ENCODE measurements around the gene THADA. TPM values are rescaled to one million over a fixed set of nuclear protein-coding genes. Genes with fewer than 3 reads are reported as not detected.
A peak's percentile ranks its signal among the peaks of the same experiment; 100 is the strongest.

Gene THADA
- total and polyA plus RNA-seq, 2 experiments from 2014 or later, result 10.8 to 18.8 TPM

DNA sequence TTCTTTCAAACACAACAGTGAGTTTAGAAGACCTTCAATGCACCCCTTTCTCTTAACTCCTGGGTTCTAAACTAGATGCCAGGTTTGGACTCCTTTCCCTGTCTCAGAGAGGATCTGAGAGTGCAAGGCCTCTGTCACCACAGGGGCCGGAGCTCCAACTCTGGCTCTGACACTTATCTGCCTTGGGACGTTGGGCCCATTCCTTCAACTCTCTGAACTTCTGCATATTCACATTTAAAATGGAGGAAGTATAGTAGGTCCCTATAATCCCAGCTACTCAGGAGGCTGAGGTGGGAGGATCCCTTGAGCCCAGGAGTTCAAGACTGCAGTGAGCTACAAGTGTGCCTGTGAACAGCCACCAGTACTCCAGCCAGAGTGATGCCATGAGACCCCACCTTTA lies 325.4 kb downstream of the THADA start:
- Histone ChIP-seq H3K79me2 (no peaks in the 10 kb centered on the region), H4K20me1 (ENCODE audit: insufficient read depth, poor library complexity, severe bottlenecking) (no peaks in the 10 kb centered on the region), H3K4me3 (no peak overlapping the region), H3K9me2 (replicated peaks; ENCODE audit: insufficient read depth) (no peaks in the 10 kb centered on the region), H3K36me3 (replicated peaks; ENCODE audit: insufficient read depth, low read depth) (no peaks in the 10 kb centered on the region), H3K27me3 (no peaks in the 10 kb centered on the region), H3K27ac (peak overlapping the region; percentile 89), H3K9me3 (ENCODE audit: low read depth) (no peaks in the 10 kb centered on the region), H2AFZ (no peak overlapping the region), H3K4me1 (ENCODE audit: insufficient read depth) (peaks cover 27% of the 10 kb centered on the region), H3K4me2 (no peak overlapping the region)
- TF ChIP-seq EZH2 (IDR thresholded peaks at IDR 0.05; ENCODE audit: borderline replicate concordance), result no peak
- TF ChIP-seq, protein P1, sequence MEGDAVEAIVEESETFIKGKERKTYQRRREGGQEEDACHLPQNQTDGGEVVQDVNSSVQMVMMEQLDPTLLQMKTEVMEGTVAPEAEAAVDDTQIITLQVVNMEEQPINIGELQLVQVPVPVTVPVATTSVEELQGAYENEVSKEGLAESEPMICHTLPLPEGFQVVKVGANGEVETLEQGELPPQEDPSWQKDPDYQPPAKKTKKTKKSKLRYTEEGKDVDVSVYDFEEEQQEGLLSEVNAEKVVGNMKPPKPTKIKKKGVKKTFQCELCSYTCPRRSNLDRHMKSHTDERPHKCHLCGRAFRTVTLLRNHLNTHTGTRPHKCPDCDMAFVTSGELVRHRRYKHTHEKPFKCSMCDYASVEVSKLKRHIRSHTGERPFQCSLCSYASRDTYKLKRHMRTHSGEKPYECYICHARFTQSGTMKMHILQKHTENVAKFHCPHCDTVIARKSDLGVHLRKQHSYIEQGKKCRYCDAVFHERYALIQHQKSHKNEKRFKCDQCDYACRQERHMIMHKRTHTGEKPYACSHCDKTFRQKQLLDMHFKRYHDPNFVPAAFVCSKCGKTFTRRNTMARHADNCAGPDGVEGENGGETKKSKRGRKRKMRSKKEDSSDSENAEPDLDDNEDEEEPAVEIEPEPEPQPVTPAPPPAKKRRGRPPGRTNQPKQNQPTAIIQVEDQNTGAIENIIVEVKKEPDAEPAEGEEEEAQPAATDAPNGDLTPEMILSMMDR (IDR thresholded peaks at IDR 0.05; ENCODE audit: poor library complexity), result no peak
- TF ChIP-seq EZH2phosphoT487 (IDR thresholded peaks at IDR 0.05; ENCODE audit: low read depth, severe bottlenecking, unreplicated experiment), result no peak
- DNase-seq (ENCODE audit: low spot score), result no peak
- 88% methylated on average over 2 of the region's 2 CpGs for WGBS (ENCODE audit: low lambda C conversion rate, missing lambda C conversion rate)

DNA sequence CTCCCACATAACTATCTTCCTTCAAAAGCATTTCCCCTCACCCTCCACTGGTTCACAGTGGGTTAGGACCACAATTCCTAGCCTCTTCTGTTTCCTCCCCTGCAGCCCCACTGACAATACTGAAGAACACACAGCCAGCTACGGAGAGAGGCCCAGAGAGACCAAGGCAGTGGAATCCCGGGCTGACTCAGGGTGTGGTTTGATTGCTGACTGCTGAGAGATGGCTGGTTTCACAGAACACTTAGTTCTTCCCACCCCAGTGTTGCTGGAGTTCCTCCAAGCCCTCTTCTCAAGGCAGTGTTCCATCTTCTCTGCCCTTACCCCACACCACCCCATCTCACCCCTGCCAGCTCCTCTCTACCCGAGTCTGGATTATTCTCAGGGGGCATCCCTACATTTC lies 326.1 kb downstream of the THADA start:
- no peak overlapping the region for H2AFZ ChIP-seq
- TF ChIP-seq EZH2 (IDR thresholded peaks at IDR 0.05; ENCODE audit: borderline replicate concordance) (no peak), EZH2phosphoT487 (IDR thresholded peaks at IDR 0.05; ENCODE audit: low read depth, severe bottlenecking, unreplicated experiment) (no peak)
- TF ChIP-seq, protein P1 (IDR thresholded peaks at IDR 0.05; ENCODE audit: poor library complexity), result no peak
- peak overlapping the region; percentile 89 for H3K27ac ChIP-seq
- no peaks in the 10 kb centered on the region for H3K36me3 ChIP-seq (replicated peaks; ENCODE audit: insufficient read depth, low read depth)
- no peak overlapping the region for H3K4me3 ChIP-seq
- H3K4me1 ChIP-seq (ENCODE audit: insufficient read depth), result peaks cover 34% of the 10 kb centered on the region
- no peaks in the 10 kb centered on the region for H3K79me2 ChIP-seq
- H3K27me3 ChIP-seq, result no peaks in the 10 kb centered on the region
- whole genome bisulfite sequencing (ENCODE audit: low lambda C conversion rate, missing lambda C conversion rate), result 39% methylated on average over 3 of the region's 3 CpGs
- H3K9me2 ChIP-seq (replicated peaks; ENCODE audit: insufficient read depth), result no peaks in the 10 kb centered on the region
- DNase-seq (ENCODE audit: low spot score), result peak; percentile 64
- no peaks in the 10 kb centered on the region for H3K9me3 ChIP-seq (ENCODE audit: low read depth)
- no peaks in the 10 kb centered on the region for H4K20me1 ChIP-seq (ENCODE audit: insufficient read depth, poor library complexity, severe bottlenecking)
- peak overlapping the region; percentile 55 for H3K4me2 ChIP-seq

DNA sequence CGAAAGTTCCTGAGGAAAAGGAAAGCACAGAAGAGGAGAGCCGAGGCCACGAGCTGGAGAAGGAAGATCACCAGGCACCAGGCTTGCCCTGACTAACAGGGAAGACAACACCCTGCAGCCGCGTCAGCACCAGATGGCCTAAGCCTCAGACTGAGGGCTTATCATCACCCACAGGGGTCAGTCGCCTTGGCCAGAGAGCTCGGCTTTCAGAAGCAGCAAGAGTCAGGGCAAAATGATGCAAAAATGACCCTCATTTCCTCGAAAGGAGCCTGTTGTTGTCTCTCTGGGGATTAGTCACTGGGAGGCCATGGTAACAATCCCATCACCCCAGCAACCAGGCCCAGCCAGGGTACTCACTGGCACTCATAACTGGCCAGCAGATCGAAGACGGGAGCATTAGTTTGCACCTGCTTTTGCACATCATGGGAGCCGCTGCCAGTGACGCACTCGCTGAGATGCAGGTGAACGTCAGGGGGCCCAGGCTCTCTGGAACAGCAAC lies 326.7 kb downstream of the THADA start:
- TF ChIP-seq EZH2phosphoT487 (IDR thresholded peaks at IDR 0.05; ENCODE audit: low read depth, severe bottlenecking, unreplicated experiment) (no peak), EZH2 (IDR thresholded peaks at IDR 0.05; ENCODE audit: borderline replicate concordance) (no peak)
- TF ChIP-seq, protein P1 (IDR thresholded peaks at IDR 0.05; ENCODE audit: poor library complexity), result no peak

More for the DNA sequence above, 326.7 kb downstream of the THADA start:
- Histone ChIP-seq H3K27me3 (no peaks in the 10 kb centered on the region), H3K4me1 (ENCODE audit: insufficient read depth) (peaks cover 35% of the 10 kb centered on the region), H3K9me2 (replicated peaks; ENCODE audit: insufficient read depth) (no peaks in the 10 kb centered on the region), H3K27ac (peak overlapping the region; percentile 89), H3K4me2 (peak overlapping the region; percentile 55), H3K79me2 (no peaks in the 10 kb centered on the region), H3K4me3 (no peak overlapping the region), H3K36me3 (replicated peaks; ENCODE audit: insufficient read depth, low read depth) (no peaks in the 10 kb centered on the region), H4K20me1 (ENCODE audit: insufficient read depth, poor library complexity, severe bottlenecking) (no peaks in the 10 kb centered on the region), H2AFZ (no peak overlapping the region), H3K9me3 (ENCODE audit: low read depth) (no peaks in the 10 kb centered on the region)
- 65% methylated on average over 14 of the region's 14 CpGs for WGBS (ENCODE audit: low lambda C conversion rate, missing lambda C conversion rate)
- peak; percentile 74 for DNase-seq (ENCODE audit: low spot score)

Data from hepatocyte (in vitro differentiated cells).